ENCODE measurements around the gene GALNT4.

- TF ChIP-seq POLR2AphosphoS5 (IDR thresholded peaks at IDR 0.05; ENCODE audit: low read depth, low read length) (no peak), POLR2A (IDR thresholded peaks at IDR 0.05; ENCODE audit: low read depth, low read length) (no peak), POU2F2 (IDR thresholded peaks at IDR 0.05; ENCODE audit: low read depth, low read length) (no peak), TAF1 (IDR thresholded peaks at IDR 0.05; ENCODE audit: low read depth, low read length) (no peak)
Measured at GRCh38 chr12:89542912-89543592, 18.5 kb upstream of the GALNT4 start.
